Measurements from ENCODE around the gene USP49. TPM values are rescaled to one million over a fixed set of nuclear protein-coding genes. Genes with fewer than 3 reads are reported as not detected.

The USP49 gene
- total and polyA plus RNA-seq, 11 donors: 0.87 to 3.4 (median 1.7) TPM

DNA sequence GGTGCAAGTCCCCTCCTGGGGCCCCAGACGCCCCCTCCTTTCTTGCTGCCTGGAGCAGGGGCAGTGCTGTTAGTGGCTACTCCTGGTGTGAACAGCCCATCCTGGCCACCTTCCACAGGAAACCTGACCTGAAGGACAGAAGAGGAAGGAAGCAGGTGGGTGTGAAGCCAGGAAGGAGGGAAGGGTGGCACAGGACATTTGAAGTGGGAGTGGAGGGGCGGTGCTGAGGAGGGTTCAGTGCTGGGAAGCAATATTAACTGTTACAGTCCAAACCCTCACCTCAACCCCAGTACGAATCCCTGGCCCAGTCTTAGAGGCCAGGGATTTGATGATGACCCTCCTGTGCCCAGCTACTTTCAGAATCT is 113.8 kb downstream of the USP49 start:
- peaks cover 0 to 22% (median 10%) of the 10 kb centered on the region in 9 donors for H3K36me3 ChIP-seq
- peak overlapping the region in 11 of 12 donors; percentile 64 to 96 (median 79) for H3K4me3 ChIP-seq
- no peaks in the 10 kb centered on the region for H3K9me3 ChIP-seq
- DNase-seq (peak in 4 of 5 donors; percentile 42 to 57 (median 54)), ATAC-seq (peak in 2 of 4 donors; percentile 0 to 11)
- peaks cover 10 to 70% (median 39%) of the 10 kb centered on the region in 12 donors for H3K4me1 ChIP-seq
- peak overlapping the region; percentile 76 to 97 (median 91) for H3K27ac ChIP-seq
- intact Hi-C loops (cut with DNase I): loop anchor here in 8 of 10 donors (2.0 to 10.0 kb wide), 12 partner anchors 66 to 783 kb away; partner anchors contain the start of genes CCND3 (in 2 of the 8), MRPS10 (in 2 of the 8), UBR2 (in 1 of the 8) and USP49 (in 1 of the 8)
- TF ChIP-seq POLR2A (IDR thresholded peaks at IDR 0.05): no peak
- TF ChIP-seq, protein P1, sequence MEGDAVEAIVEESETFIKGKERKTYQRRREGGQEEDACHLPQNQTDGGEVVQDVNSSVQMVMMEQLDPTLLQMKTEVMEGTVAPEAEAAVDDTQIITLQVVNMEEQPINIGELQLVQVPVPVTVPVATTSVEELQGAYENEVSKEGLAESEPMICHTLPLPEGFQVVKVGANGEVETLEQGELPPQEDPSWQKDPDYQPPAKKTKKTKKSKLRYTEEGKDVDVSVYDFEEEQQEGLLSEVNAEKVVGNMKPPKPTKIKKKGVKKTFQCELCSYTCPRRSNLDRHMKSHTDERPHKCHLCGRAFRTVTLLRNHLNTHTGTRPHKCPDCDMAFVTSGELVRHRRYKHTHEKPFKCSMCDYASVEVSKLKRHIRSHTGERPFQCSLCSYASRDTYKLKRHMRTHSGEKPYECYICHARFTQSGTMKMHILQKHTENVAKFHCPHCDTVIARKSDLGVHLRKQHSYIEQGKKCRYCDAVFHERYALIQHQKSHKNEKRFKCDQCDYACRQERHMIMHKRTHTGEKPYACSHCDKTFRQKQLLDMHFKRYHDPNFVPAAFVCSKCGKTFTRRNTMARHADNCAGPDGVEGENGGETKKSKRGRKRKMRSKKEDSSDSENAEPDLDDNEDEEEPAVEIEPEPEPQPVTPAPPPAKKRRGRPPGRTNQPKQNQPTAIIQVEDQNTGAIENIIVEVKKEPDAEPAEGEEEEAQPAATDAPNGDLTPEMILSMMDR (IDR thresholded peaks at IDR 0.05): no peak
- H3K27me3 ChIP-seq: no peaks in the 10 kb centered on the region
- WGBS, 4 donors: 12 to 19% (median 14%) methylated on average over 3 of the region's 3 CpGs

DNA sequence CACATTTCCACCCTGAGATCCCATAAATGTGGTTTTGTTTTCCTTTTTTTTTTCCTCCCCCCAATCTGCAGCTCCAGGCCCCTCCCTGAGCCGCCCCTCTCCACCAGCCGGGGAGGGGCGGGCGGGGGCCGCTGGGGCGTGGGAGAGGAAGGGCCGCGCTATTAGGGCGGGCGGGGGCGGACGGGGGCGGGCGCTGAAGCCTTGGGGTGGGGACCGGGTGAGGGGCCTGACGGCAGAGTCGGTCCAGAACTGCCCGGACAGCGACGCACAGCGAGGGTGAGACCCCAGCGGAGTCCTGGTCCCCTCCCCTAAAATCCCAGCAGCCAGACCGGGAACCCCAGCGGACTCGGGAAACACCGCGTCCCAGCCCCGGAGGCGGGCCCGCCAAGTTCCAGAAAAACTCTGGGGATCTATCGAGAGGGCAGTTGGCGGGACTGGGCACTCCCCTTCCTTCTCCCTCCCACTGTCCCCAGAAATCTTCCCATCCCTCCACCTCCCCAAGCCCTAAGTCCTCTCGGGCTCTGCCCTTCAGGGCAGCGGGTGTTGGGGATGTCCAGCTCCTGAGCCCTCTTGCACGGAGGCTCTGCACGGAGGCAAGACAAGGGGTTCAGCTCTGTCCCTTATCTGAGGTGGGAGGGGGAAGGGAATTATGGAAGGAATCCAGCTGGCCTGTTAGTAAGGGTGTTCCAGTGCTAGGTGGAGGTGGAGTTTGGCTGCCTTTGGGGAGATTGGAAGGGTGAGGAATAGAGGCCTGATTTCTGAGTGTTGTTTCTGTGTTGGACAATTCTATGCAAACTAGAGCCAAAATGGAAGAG is 114.4 kb downstream of the USP49 start, which contains the start of gene PRICKLE4:
TSS of gene PRICKLE4 (plus strand) at position 232 of the 815 bp plus-strand sequence. CDS start 2,692 bp downstream, outside the sequence.
- peaks cover 0 to 28% (median 16%) of the 10 kb centered on the region in 9 donors for H3K36me3 ChIP-seq
- no peaks in the 10 kb centered on the region for H3K9me3 ChIP-seq
- H3K27me3 ChIP-seq: no peaks in the 10 kb centered on the region
- H3K27ac ChIP-seq: peak within 1 kb of the TSS; percentile 76 to 97 (median 91)
- H3K4me1 ChIP-seq: peaks cover 9 to 64% (median 34%) of the 10 kb centered on the region in 12 donors
- DNase-seq: peak; percentile 58 to 76 (median 64)
- 0 to 2% (median 1%) methylated on average over 19 to 36 of the region's 36 CpGs for WGBS, 4 donors
- peak; percentile 26 to 68 (median 48) for ATAC-seq
- TF ChIP-seq POLR2A (IDR thresholded peaks at IDR 0.05): no peak
- TF ChIP-seq, protein P1 (IDR thresholded peaks at IDR 0.05): no peak
- H3K4me3 ChIP-seq: peak within 1 kb of the TSS; percentile 61 to 96 (median 79)
- intact Hi-C loops (cut with DNase I): loop anchor here in 9 of 10 donors (1.0 to 10.0 kb wide), 14 partner anchors 67 to 784 kb away; partner anchors contain the start of genes CCND3 (in 2 of the 9), MRPS10 (in 2 of the 9), UBR2 (in 1 of the 9) and USP49 (in 1 of the 9)

DNA sequence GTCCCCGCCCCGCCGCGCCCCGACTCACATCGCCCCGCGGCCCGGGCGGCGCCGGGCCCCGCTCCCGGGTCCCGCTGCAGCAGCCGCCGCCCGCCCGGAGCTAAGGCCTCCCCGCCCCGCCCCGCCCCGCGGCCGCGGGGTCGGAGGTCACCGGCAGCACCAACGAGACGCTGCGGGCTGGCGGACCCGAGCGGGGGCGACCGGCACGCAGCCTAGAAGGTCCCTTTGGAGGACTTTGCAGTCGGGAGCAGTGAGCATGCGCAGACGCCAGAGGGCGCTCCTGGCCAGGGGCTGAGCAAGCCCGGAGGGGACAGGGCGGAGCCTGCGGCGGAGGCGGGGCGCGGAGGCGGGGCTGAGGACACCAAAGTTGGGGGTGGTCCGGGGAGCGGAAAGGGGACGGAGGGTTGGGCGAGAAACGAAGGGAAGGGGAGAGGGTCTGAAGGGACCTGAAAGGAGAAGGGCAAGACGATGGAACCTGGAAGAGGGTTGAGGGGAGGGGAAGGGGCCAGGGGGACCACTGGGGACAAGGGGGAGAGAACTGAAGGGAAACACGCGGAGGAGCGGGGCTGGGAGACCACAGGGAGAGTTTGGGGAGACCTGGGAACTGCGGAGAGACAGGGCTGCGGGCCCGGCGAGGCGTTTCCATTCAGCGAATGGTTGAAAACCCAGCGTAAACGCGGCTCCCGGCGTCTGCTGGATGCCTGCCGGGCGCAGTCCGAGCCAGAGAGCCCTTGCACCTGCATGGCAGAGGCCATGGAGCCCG is 115.2 kb downstream of the USP49 start, which contains the start of gene FRS3:
TSS of gene FRS3 (minus strand) at position 113 of the 763 bp plus-strand sequence. CDS start 2,913 bp downstream, outside the sequence.
- intact Hi-C loops (cut with DNase I): loop anchor here in 9 of 10 donors (1.0 to 10.0 kb wide), 24 partner anchors 43 to 785 kb away; partner anchors contain the start of genes TFEB (in 6 of the 9), MRPS10 (in 3 of the 9), CCND3 (in 2 of the 9) and UBR2 (in 1 of the 9)
- H3K4me1 ChIP-seq: peaks cover 3 to 56% (median 26%) of the 10 kb centered on the region in 12 donors
- peaks cover 0 to 36% (median 23%) of the 10 kb centered on the region in 9 donors for H3K36me3 ChIP-seq
- WGBS, 4 donors: 0 to 1% (median 0%) methylated on average over 34 to 73 of the region's 73 CpGs
- ATAC-seq (peak; percentile 92 to 95 (median 94)), DNase-seq (peak; percentile 98 to 100 (median 99))
- peak within 1 kb of the TSS; percentile 76 to 97 (median 91) for H3K27ac ChIP-seq
- no peaks in the 10 kb centered on the region for H3K9me3 ChIP-seq
- TF ChIP-seq, protein P1 (IDR thresholded peaks at IDR 0.05): peak; percentile 84 to 97 (median 91)
- TF ChIP-seq POLR2A (IDR thresholded peaks at IDR 0.05): peak in 1 of 2 donors; percentile 36
- H3K4me3 ChIP-seq: peak within 1 kb of the TSS; percentile 61 to 96 (median 79)
- H3K27me3 ChIP-seq: no peaks in the 10 kb centered on the region

All from heart left ventricle (tissue), 16 donors.